ENCODE measurements around the gene DGUOK.

The DGUOK gene

GRCh38 chr2:74001781-74002504 lies 75.3 kb downstream of the DGUOK start:
- DNase-seq, result no peak

- DNase-seq, result no peak
Observed at GRCh38 chr2:74002505-74003421, 76.1 kb downstream of the DGUOK start.

GRCh38 chr2:74003494-74004211 lies 77.0 kb downstream of the DGUOK start:
- no peak for DNase-seq

- no peak for DNase-seq
Observed at GRCh38 chr2:74004212-74005182, 77.8 kb downstream of the DGUOK start.

GRCh38 chr2:74005786-74006185 lies 79.1 kb downstream of the DGUOK start:
- no peak for DNase-seq

- no peak for DNase-seq
Observed at GRCh38 chr2:74006459-74006858, 79.8 kb downstream of the DGUOK start.

GRCh38 chr2:74007121-74007520 lies 80.4 kb downstream of the DGUOK start:
- DNase-seq, result no peak

GRCh38 chr2:74007711-74008110 lies 81.0 kb downstream of the DGUOK start:
- DNase-seq, result no peak

All from GDM1 (cell line).